ENCODE data around the gene SAPCD1.

SAPCD1 gene

GRCh38 chr6:31750411-31751022 lies 11.9 kb upstream of the SAPCD1 start:
- DNase-seq (ENCODE audit: low read depth, low spot score): no peak

DNA sequence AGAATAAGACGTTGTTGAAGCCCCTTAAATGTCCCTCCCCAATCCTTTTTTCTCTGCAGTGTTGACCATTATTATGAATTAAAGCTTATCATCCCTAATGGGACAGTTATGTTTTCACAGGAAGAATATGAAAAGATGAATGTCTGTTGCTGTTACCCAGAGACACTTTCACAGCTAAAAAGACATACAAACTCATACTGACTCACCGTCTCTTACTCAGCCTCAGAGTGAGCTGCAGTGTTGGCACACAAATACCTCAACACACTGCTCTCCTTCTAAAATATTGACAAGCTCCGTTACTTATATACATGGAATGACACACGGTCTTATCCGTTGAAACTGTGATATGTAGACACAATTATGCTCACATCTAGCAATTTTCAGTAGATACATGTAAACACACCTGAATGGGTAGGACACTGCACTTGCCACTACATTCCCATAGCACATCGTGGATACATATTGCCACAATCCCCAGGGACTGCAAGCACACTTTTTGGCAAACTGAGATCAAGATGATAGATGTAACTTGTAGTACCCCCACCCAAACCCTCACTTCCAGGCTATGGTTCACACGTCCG lies 9.6 kb upstream of the SAPCD1 start:
- no peak for DNase-seq (ENCODE audit: low read depth, low spot score)

DNA sequence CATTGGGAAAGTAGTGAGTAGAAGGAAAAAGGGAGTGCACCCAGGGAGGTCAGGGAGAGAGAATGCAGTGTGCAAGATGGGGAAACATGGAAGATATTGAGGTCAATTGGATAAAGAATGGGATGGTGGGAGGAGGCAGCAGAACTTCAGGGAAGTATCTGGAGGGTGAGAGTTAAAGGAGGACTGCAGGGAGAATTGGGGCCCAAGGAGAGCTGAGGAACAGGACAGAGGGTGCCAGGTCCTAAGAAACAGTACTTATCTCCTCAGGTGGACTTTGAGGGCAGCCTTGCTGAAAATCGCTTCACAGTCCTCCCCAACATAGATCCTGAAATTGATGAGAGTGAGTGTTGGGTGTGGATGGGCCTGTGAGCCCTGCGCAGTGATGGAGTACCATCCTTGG lies 4.2 kb upstream of the SAPCD1 start:
- no peak for DNase-seq (ENCODE audit: low read depth, low spot score)

DNA sequence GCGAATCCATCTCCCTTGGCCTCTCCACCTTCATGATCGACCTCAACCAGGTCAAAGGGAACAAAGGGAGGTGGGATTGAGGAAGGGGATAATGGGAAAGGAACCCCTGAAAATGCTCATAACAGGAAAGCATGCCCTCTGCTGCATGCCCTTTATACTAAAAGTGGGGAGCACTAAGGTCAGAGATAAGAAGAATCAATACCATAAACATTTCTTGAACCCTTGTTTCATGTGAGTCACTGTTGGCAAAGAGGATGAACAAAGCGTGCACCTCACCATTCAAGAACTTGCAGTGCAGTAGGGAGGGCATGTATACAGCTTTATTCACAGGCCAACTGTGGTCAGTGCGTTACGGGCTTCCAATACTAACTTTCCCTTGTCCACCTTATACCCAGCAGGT lies 1.7 kb upstream of the SAPCD1 start:
- DNase-seq (ENCODE audit: low read depth, low spot score): no peak

DNA sequence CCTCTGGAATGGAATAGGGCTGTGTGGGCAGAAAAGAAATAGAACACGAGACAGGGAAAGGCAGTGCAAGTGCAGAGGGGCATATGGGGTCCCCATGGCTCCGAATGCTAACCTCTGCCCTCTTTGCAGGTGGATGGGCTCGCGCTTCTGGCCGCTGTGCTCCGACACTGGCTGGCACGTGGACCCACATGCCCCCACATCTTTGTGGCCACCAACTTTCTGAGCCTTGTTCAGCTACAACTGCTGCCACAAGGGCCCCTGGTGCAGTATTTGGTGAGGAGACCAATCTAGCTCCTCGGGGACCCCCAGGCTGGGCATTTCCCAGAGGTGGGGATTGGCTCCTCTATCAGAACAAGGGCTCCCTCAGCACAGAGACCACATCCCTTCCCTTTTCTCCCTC lies 1.1 kb upstream of the SAPCD1 start:
- no peak for DNase-seq (ENCODE audit: low read depth, low spot score)

- no peak for DNase-seq (ENCODE audit: low read depth, low spot score)
Measured at GRCh38 chr6:31762878-31763618, 592 bp downstream of the SAPCD1 start.

DNA sequence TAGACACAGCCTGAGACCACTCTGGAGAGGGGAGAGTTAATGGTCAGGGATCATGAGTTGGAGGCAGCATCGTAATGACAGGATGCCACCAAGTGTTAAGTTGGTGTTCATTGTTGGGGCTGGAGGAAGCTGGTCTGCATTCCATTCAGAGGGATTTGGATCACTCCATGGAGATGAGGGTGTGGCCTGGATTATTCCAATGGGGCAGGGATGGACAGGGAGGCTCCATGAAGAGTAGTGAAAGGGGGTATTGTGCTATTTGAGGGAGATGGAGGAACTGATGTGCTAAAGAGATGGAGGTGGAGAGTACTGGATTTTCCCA lies 1.1 kb downstream of the SAPCD1 start:
- DNase-seq (ENCODE audit: low read depth, low spot score): no peak

DNA sequence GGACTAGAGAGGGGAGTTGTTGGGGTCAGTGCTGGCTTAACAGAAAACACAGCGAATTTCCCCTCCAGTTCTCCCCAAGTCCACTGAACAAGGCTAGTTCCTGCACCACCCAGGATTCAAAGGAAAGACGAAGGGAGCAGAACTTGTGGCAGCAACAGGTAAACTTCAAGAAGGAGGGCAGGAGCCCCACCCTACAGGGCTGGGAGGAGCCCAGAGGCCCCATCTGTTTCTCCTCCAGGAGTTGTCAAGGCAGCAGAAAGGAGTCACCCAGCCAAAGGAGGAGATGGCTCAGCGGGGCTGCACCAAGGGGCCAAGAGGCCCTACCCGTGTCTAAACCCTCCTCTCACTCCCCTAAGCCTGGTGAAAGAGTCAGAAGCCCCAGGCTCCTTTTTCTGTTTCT lies 1.7 kb downstream of the SAPCD1 start:
- DNase-seq (ENCODE audit: low read depth, low spot score): no peak

- DNase-seq (ENCODE audit: low read depth, low spot score): no peak
Measured at GRCh38 chr6:31765559-31765909, 3.1 kb downstream of the SAPCD1 start.

DNA sequence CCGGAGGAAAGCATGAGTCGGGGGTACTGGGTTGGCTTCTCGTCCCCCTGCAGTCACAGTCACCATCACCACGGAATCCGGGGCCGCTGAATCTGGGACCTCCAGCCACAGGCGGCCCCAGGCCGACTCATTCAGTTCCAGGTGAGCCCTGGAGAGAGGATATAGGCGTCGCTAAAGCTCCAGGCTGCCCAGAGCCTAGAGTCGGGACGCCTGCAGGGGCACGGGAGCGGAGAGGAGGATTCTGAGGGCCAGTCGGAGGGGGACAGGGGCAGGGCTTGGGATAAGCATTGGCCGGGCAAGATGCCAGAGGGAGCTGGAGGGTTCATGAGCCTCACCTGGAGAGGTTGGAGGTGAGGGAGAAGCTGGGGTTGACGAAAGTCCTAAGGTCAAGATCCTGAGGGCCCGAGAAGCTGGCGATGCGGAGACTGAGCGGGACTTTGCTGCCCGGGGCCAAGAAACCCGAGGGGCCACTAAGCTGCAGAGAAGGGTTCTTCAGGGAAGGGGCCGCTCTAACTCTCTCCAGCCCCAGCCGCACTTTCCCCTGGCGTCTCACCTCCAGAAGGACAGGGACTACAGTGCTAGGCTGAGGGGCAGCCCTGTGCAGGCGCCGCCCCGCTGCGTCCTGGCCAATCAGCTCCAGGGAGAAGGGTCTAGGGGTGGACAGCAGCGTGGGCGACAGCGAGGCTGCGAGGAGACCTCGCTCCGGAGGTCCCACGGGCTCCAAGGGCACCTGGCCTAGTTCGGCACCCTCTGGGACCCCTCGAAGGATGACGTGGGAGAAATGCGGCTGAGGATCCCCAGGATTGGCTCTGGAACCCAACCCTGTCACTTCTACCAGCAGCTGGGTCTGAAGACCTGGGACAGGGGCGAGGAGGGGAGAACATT lies 3.7 kb downstream of the SAPCD1 start:
- DNase-seq (ENCODE audit: low read depth, low spot score): no peak

DNA sequence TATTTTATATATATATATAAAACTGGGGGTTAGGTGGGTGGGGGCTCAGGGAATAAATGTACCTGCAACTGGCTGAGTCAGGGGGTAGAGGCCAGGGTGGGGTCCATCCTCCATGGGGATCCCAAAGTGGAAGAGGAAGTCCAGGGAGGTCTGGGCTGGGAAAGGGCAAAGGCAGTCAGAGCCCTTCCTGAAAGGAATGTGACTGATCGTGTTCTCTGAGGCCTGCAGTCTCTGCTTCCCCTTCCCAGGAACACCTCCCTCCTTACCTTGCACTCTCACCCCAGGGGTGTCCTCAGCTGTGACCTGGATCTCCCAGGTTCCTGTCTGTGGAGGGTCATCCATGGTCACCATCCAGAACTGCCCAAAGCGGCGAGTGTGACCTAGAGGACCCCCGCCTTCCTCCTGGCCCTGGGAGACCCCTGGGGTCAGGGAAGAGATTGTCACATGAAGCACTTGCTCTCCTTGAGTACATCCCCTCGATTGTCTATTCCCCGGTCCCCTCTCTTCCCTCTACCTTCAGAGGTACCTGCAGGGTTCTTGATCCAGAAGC lies 4.7 kb downstream of the SAPCD1 start:
- no peak for DNase-seq (ENCODE audit: low read depth, low spot score)

- no peak for DNase-seq (ENCODE audit: low read depth, low spot score)
Measured at GRCh38 chr6:31768363-31769257, 6.2 kb downstream of the SAPCD1 start.

- peak; percentile 66 for DNase-seq (ENCODE audit: low read depth, low spot score)
Measured at GRCh38 chr6:31769684-31770371, 7.4 kb downstream of the SAPCD1 start.

- DNase-seq (ENCODE audit: low read depth, low spot score): no peak
Measured at GRCh38 chr6:31770860-31771259, 8.4 kb downstream of the SAPCD1 start.

- DNase-seq (ENCODE audit: low read depth, low spot score): no peak
Measured at GRCh38 chr6:31771992-31772358, 9.5 kb downstream of the SAPCD1 start.

- no peak for DNase-seq (ENCODE audit: low read depth, low spot score)
Measured at GRCh38 chr6:31775184-31775583, 12.7 kb downstream of the SAPCD1 start.

DNA sequence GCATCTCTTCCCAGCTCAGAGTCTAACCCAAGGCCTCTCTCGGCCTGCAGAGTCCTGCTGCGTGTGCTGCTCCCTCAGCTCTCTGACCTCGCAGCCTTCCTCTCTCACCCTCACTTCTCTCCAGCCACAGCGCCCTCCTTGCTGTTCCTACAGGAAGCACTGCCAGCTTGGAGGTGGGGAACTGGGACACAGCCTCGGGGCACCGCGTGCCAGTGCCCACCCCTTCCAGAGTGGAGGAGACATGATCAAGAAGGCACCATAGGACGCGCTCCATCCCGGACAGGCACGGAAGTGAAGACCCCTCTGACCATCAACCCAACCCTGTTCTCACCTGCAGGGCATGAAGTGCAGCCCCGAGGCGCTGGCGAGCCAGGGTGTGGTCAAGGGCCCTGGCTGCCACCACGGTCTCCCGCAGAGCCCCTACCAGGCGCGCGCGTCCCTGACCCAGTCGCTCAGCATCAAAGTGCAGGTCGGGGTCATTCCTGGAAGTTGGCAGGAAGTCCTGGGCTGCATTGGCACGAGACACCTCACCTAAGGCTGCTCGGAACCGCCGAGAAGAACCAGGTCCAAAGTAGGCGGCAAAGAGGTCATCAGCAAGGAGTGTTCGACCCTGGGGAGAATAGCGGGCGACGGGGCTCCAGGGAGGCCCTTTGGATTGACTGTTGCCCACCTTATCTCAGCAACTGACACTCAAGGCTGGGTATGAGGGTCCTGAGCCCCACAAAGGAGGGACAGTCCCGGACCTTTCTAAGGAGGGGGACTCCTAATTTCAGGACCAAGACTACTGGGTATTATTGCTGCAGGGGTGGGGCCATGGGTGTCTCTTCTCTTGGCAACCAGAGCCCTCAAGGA lies 13.4 kb downstream of the SAPCD1 start:
- DNase-seq (ENCODE audit: low read depth, low spot score): no peak

DNA sequence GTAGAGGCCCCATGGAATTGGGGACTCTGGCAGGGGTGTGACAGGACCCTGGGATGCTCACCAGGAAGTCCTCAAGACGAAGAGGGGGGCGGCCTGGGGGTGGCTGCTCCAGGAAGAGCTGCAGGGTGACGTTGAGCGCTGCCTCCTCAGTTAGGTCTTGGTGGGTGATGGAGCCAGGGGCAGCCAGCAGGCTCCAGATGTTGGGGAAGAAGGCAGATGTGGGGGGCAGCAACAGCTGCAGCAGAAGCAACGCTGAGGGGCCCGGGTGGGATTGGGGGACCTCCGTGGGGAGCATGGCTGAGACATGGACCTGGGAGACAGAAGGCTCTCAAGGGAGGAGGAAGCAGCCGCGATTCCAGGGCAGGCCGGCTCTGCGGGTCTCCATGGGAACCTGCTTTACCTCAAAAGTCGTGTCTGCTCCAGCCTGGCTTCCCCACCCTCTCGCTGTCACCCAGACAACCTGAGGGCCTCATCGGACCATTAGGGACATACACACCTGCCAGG lies 14.1 kb downstream of the SAPCD1 start:
- DNase-seq (ENCODE audit: low read depth, low spot score): no peak

DNA sequence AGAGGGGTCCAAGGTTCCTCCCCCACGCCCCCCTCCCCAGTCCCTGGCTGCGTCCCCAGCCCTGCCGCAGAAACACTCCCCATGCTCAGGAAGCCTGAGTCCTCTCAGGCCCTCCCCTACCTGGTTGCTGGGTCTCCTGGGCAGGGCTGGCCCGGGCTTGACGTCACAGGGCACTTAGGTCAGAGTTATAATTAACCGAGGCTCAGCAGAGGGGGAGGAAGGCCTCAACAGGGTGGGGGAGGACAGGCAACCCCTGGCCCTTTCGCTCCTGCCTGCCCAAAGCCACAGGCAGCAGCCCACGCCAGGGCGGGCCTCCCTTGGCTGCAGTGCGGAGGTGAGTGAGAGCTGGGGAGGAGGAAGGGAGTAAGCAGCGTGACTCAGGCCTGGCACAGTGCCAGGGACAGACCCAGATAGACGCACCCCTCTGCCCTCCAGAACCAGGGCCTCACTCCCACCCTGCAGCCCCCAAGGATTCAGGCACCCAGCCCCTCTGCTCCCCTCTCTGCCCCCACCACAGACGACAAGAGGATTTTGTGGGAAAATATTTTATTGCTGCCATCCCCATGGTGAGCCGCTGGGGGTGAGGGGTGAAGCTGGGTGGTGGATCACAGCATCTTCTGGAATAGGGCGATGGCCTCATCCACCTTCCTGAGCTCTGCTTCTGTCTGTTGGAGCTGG lies 14.7 kb downstream of the SAPCD1 start, which contains the start of gene VWA7:
Gene VWA7, minus strand, starts transcription at position 340 of the 678 bp plus-strand sequence. CDS start 549 bp downstream, outside the sequence.
- peak; percentile 38 for DNase-seq (ENCODE audit: low read depth, low spot score)
